Measurements from ENCODE around the gene ATP11A. TPM values are rescaled to one million over a fixed set of nuclear protein-coding genes. Genes with fewer than 3 reads are reported as not detected.

Gene ATP11A
- total RNA-seq, 1 donor from 2014 or later: 281 TPM

GRCh38 chr13:112843392-112844111 is 153.7 kb downstream of the ATP11A start:
- Histone ChIP-seq H3K4me1 (no peaks in the 10 kb centered on the region), H3K9me3 (no peaks in the 10 kb centered on the region), H3K27ac (no peak overlapping the region), H3K36me3 (peaks cover 71% of the 10 kb centered on the region), H3K27me3 (ENCODE audit: low read depth) (no peaks in the 10 kb centered on the region), H3K4me3 (no peak overlapping the region)
- TF ChIP-seq CTCF (IDR thresholded peaks at IDR 0.05): no peak
- peak in 1 of 2 donors; percentile 4 for ATAC-seq
- no peak for DNase-seq
- intact Hi-C loops (cut with DNase I): no loop called here

- no peaks in the 10 kb centered on the region for H3K27me3 ChIP-seq (ENCODE audit: low read depth)
These were observed 154.6 kb downstream of the ATP11A start for GRCh38 chr13:112844411-112844810.

GRCh38 chr13:112844879-112845278 is 155.0 kb downstream of the ATP11A start:
- H3K4me3 ChIP-seq: no peak overlapping the region
- no peak for DNase-seq
- no peak for TF ChIP-seq CTCF (IDR thresholded peaks at IDR 0.05)
- peaks cover 63% of the 10 kb centered on the region for H3K36me3 ChIP-seq
- no peaks in the 10 kb centered on the region for H3K9me3 ChIP-seq
- no peak overlapping the region for H3K27ac ChIP-seq
- intact Hi-C loops (cut with DNase I): no loop called here
- H3K4me1 ChIP-seq: no peaks in the 10 kb centered on the region
- H3K27me3 ChIP-seq (ENCODE audit: low read depth): no peaks in the 10 kb centered on the region
- ATAC-seq: no peak

More at GRCh38 chr13:112844411-112844810, 154.6 kb downstream of the ATP11A start:
- Histone ChIP-seq H3K4me3 (no peak overlapping the region), H3K4me1 (no peaks in the 10 kb centered on the region), H3K27ac (no peak overlapping the region), H3K36me3 (peaks cover 63% of the 10 kb centered on the region), H3K9me3 (no peaks in the 10 kb centered on the region)
- ATAC-seq (no peak), DNase-seq (no peak)
- TF ChIP-seq CTCF (IDR thresholded peaks at IDR 0.05): no peak
- intact Hi-C loops (cut with DNase I): no loop called here

- Histone ChIP-seq H3K36me3 (peaks cover 69% of the 10 kb centered on the region), H3K27me3 (ENCODE audit: low read depth) (no peaks in the 10 kb centered on the region), H3K9me3 (no peaks in the 10 kb centered on the region), H3K27ac (no peak overlapping the region), H3K4me3 (no peak overlapping the region), H3K4me1 (no peaks in the 10 kb centered on the region)
- ATAC-seq: no peak
- no peak for TF ChIP-seq CTCF (IDR thresholded peaks at IDR 0.05)
- DNase-seq: no peak
- intact Hi-C loops (cut with DNase I): no loop called here
These were observed 155.8 kb downstream of the ATP11A start for GRCh38 chr13:112845511-112846144.

GRCh38 chr13:112846411-112847115 is 156.7 kb downstream of the ATP11A start:
- no peak for DNase-seq
- no peak for ATAC-seq
- H3K9me3 ChIP-seq: no peaks in the 10 kb centered on the region
- intact Hi-C loops (cut with DNase I): no loop called here
- no peaks in the 10 kb centered on the region for H3K27me3 ChIP-seq (ENCODE audit: low read depth)
- H3K4me1 ChIP-seq: no peaks in the 10 kb centered on the region
- H3K36me3 ChIP-seq: peaks cover 74% of the 10 kb centered on the region
- no peak for TF ChIP-seq CTCF (IDR thresholded peaks at IDR 0.05)
- H3K4me3 ChIP-seq: no peak overlapping the region
- no peak overlapping the region for H3K27ac ChIP-seq

Measured in lower lobe of right lung (tissue), 2 donors.